Brain microvascular endothelial cell (primary cell): ENCODE results near the gene TP53BP2.

Source experiments
- DNase-seq: peaks from one replicate; pipeline ENCODE4 v3.0.0-alpha.2; 2020
- H3K27ac ChIP-seq: fragments of 250-450 bp; sonication (Bioruptor Pico); 2 replicates; pipeline ENCODE4 v1.5.1; 2020; ENCODE audit warnings: mild to moderate bottlenecking, moderate library complexity
- H3K27me3 ChIP-seq: fragments of 250-450 bp; sonication (Bioruptor Pico); replicated peaks from 2 replicates; pipeline ENCODE4 v1.5.1; 2020; ENCODE audit warnings: mild to moderate bottlenecking
- H3K36me3 ChIP-seq: fragments of 250-450 bp; sonication (Bioruptor Pico); replicated peaks from 2 replicates; pipeline ENCODE4 v1.5.1; 2020; ENCODE audit warnings: mild to moderate bottlenecking
- H3K4me3 ChIP-seq: 2 replicates; pipeline ENCODE4 v1.5.1; 2011; ENCODE audit warnings: low read depth, mild to moderate bottlenecking, control low read depth, low read length, moderate library complexity
- in situ Hi-C: cut with HindIII; loops from 2 replicates; pipeline ENCODE4 v1.10.0; 2017; ENCODE audit warnings: low sequenced_read_pairs, low pct_ligation_motif_present
- TF ChIP-seq, protein P1 (sequence below): IDR thresholded peaks from 2 replicates; pipeline ENCODE4 v1.5.1; 2011; ENCODE audit warnings: low read depth, mild to moderate bottlenecking, moderate library complexity, low read length, control low read depth, inconsistent platforms; ENCODE audit errors: missing control alignments

The TP53BP2 gene

DNA sequence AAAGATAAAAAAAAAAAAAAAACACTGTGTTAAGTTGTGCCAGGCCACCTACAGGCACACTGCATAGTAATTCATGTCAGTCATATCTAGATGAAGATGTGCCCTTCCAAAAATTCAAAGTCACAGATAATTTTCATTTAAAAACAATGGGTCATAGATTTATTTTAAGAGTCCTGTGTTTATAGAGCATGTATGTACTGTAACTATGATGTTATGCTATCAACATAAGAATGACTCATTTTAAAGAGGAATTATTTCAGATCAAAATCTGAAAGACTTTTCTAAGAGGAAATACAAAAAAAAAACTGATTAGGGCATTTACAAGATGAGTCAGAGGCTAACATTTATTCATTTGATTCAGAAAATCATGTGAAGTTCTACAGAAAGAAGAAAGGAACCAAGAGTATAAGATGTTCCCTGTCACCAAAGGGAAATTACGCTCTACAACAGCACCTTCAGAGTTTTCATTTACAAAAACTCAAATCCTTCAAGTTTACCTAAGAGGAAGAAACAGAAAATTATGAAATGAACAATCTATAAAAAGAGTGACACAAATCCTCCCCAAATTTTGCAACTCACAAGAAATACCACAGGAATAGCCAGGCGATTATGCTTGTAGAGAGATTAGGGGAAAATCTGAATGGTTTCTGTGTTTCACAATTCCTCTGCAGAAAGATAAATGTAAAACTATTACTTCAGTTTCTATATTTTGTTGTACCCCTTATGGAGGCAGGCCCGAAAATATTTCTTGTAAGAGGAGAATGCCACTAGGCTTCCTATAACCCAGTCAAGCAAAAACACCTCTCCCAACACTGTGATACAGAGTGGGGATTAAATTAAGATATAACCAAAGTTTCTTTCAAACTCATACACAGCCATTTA is 13.8 kb downstream of the TP53BP2 start:
- Histone ChIP-seq H3K36me3 (no peaks in the 10 kb centered on the region), H3K4me3 (no peak overlapping the region), H3K27me3 (no peaks in the 10 kb centered on the region), H3K27ac (peak overlapping the region; percentile 72)
- TF ChIP-seq, protein P1, sequence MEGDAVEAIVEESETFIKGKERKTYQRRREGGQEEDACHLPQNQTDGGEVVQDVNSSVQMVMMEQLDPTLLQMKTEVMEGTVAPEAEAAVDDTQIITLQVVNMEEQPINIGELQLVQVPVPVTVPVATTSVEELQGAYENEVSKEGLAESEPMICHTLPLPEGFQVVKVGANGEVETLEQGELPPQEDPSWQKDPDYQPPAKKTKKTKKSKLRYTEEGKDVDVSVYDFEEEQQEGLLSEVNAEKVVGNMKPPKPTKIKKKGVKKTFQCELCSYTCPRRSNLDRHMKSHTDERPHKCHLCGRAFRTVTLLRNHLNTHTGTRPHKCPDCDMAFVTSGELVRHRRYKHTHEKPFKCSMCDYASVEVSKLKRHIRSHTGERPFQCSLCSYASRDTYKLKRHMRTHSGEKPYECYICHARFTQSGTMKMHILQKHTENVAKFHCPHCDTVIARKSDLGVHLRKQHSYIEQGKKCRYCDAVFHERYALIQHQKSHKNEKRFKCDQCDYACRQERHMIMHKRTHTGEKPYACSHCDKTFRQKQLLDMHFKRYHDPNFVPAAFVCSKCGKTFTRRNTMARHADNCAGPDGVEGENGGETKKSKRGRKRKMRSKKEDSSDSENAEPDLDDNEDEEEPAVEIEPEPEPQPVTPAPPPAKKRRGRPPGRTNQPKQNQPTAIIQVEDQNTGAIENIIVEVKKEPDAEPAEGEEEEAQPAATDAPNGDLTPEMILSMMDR: no peak
- no peak for DNase-seq
- in situ Hi-C loops: no loop called here

DNA sequence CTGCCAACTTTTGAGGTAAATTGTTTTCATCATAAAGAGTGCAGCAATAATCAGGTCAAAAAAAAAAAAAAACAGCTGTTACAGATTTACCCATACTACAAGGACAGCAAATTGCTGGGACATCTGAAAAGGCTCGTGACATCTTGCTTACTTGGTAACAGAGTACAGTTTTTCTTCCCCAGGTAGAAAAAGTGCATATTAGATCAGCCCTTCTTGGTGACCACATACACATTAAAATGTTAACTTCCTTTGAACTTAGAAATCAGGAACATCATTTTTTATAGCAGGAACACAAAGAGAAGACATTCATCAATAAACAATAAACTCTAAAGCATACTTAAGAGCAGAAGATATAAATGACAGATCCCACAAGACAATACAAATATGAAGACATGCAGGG is 16.1 kb downstream of the TP53BP2 start:
- in situ Hi-C loops: no loop called here
- H3K36me3 ChIP-seq: no peaks in the 10 kb centered on the region
- H3K27ac ChIP-seq: no peak overlapping the region

DNA sequence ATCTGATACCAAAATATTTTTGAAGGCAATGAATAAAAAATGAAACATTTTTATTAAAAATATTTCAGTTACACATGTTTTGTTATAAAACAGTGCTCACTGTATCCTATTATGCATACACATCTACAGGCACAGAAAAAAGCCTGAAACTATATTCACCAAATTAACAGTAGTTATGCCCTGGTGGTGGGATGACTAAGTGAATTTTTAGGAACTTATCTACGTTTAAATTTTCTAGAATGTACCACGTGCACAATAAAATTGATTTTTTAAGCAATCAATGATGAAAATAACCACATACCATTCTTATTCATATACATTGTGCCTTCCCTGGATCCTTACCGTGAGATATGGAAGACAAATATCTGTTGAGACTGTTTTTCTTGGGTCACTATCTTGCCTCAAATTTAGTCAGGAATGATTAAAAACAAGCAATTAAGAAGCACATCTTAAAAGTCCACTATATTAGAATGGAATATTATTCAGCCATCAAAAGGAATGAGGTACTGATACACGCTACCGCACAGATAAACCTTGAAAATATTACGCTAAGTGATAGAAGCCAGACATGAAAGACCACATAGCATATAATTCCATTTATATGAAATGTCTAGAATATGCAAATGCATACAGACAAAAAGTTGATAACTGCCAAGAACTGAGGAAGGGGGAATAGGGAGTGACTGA is 17.4 kb downstream of the TP53BP2 start:
- Histone ChIP-seq H3K27me3 (no peaks in the 10 kb centered on the region), H3K36me3 (no peaks in the 10 kb centered on the region), H3K27ac (no peak overlapping the region), H3K4me3 (no peak overlapping the region)
- no peak for DNase-seq
- in situ Hi-C loops: no loop called here
- TF ChIP-seq, protein P1: no peak

More for the DNA sequence above, 16.1 kb downstream of the TP53BP2 start:
- H3K4me3 ChIP-seq: no peak overlapping the region
- TF ChIP-seq, protein P1: no peak
- no peaks in the 10 kb centered on the region for H3K27me3 ChIP-seq
- no peak for DNase-seq

DNA sequence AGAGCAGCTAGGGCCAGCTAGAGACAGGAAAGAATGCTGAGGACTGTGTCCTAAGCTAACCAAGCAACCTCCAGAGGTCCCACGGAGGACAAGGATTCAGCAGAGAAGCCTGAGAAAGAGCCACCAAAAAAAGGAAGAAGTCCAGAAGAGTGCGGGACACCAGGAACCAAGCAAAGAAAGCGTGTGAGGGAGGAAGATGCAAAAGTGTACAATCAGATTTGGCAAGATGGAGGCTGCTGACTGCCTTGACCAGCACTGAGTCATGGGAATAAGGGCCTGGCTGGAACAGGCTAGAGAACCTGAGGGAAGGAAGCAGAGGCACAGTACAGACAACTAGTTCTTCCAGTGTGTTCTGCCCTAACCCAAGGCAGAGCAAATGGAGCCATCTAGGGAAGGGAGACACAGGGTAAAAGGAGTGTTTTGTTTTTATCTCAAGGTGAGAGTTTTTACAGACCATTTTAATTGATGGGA is 18.5 kb downstream of the TP53BP2 start:
- peak overlapping the region; percentile 31 for H3K27ac ChIP-seq
- H3K36me3 ChIP-seq: no peaks in the 10 kb centered on the region
- in situ Hi-C loops: no loop called here
- TF ChIP-seq, protein P1: no peak
- no peak overlapping the region for H3K4me3 ChIP-seq
- H3K27me3 ChIP-seq: no peaks in the 10 kb centered on the region
- DNase-seq: peak; percentile 40

DNA sequence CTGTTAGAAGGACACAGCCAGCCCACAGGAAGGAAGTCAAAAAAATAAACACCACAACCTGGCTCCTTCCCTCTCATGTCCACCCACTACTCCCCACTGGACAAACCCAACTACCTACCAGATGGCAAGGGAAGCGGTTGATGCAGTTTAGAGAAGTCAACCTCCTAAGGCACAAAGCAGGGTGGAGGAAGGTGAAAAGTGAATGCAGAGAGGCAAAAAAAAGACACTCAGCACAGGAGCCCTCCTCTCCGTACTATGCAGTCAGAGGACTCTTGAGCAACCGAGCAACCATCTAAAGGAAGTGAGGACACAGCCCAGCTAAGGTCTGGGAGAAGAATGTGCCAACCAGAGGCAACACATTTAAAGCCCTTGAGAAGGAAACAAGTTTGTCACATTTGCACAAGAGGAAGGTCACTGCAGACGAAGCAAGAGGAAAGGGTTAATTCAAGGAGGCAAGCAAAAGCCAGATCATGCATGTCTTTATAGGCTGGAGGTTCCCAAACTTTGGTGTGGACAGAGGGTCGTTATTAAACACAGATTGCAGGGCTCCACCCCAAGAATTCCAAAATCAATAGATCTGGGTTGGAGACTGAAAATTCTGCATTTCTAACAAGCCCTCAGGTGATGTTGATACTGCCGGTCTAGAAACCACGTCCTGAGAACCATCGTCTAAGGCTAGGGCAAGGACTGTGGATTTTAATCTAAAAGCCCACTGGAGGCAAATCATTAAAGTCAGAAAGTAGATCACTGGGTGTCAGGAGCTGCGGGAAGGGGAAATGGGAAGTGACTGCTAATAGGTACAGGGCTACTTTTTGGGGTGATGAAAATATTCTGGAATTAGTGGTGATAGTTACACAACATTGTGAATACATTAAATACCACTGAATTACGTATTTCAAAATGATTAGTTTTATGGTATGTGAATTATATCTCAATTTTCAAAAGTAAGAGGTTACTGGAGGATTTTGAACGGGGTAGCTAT is 19.7 kb downstream of the TP53BP2 start:
- Histone ChIP-seq H3K27ac (no peak overlapping the region), H3K36me3 (no peaks in the 10 kb centered on the region), H3K27me3 (no peaks in the 10 kb centered on the region), H3K4me3 (no peak overlapping the region)
- in situ Hi-C loops: no loop called here
- TF ChIP-seq, protein P1: no peak
- DNase-seq: no peak
